Activated T-cell treated with anti-CD3 and anti-CD28 coated beads, Interleukin-2, amount 50 U/mL, for 72 hours (primary cell): ENCODE results near the gene P4HA2. TPM values are rescaled to one million over a fixed set of nuclear protein-coding genes. Genes with fewer than 3 reads are reported as not detected.
A peak's percentile ranks its signal among the peaks of the same experiment; 100 is the strongest.

Experiments
- ATAC-seq, 2 donors: fragments of 150-1000 bp; cut with Tn5 transposase; replicated peaks in 1 of 2; 2 replicates each; pipeline ENCODE4 v1.10.0; 2021; ENCODE audit warnings: moderate library complexity in 2 of 2, mild to moderate bottlenecking in 1 of 2
- DNase-seq, 2 donors: peaks; one replicate each; pipeline ENCODE4 v3.0.0; 2021 to 2022; ENCODE audit warnings: mixed read lengths in 1 of 2
- H3K27ac Mint-ChIP-seq: one replicate; pipeline ENCODE4 v1.8.0; 2022; ENCODE audit warnings: mild to moderate bottlenecking, moderate library complexity, mixed read lengths
- H3K27me3 Mint-ChIP-seq: one replicate; pipeline ENCODE4 v1.8.0; 2022; ENCODE audit warnings: low read depth, mixed read lengths
- H3K36me3 Mint-ChIP-seq, 2 donors: one replicate each; pipeline ENCODE4 v1.8.0; 2022; ENCODE audit warnings: mixed read lengths in 2 of 2, mild to moderate bottlenecking in 1 of 2; ENCODE audit not compliant: insufficient read depth in 2 of 2
- H3K4me1 Mint-ChIP-seq: one replicate; pipeline ENCODE4 v1.8.0; 2022; ENCODE audit warnings: low read depth, mixed read lengths
- H3K4me3 Mint-ChIP-seq, 2 donors: one replicate each; pipeline ENCODE4 v1.8.0; 2022; ENCODE audit warnings: mild to moderate bottlenecking in 2 of 2, mixed read lengths in 2 of 2, moderate library complexity in 2 of 2
- H3K9me3 Mint-ChIP-seq, 2 donors: one replicate each; pipeline ENCODE4 v1.8.0; 2022; ENCODE audit warnings: mixed read lengths in 2 of 2
- total RNA-seq, 2 donors: library from RNA; stranded (reverse); gene quantifications; one replicate each; pipeline ENCODE4 v1.2.3, GENCODE V29; 2022

P4HA2 gene
- total RNA-seq, 2 donors from 2014 or later = 3.2 to 5.9 TPM

- Mint-ChIP-seq H3K9me3 (no peaks in the 10 kb centered on the region), H3K4me1 (no peaks in the 10 kb centered on the region), H3K27ac (no peak overlapping the region), H3K4me3 (no peak overlapping the region), H3K27me3 (peaks cover 5% of the 10 kb centered on the region), H3K36me3 (no peaks in the 10 kb centered on the region)
- DNase-seq (no peak), ATAC-seq (no peak)
These were observed 20.9 kb downstream of the P4HA2 start for GRCh38 chr5:132206782-132207181.

GRCh38 chr5:132205385-132206125, 22.1 kb downstream of the P4HA2 start:
- DNase-seq = no peak
- H3K4me1 Mint-ChIP-seq = no peaks in the 10 kb centered on the region
- peaks cover 5% of the 10 kb centered on the region for H3K27me3 Mint-ChIP-seq
- no peak overlapping the region for H3K27ac Mint-ChIP-seq
- ATAC-seq = no peak
- no peak overlapping the region for H3K4me3 Mint-ChIP-seq
- no peaks in the 10 kb centered on the region for H3K9me3 Mint-ChIP-seq
- no peaks in the 10 kb centered on the region for H3K36me3 Mint-ChIP-seq

DNA sequence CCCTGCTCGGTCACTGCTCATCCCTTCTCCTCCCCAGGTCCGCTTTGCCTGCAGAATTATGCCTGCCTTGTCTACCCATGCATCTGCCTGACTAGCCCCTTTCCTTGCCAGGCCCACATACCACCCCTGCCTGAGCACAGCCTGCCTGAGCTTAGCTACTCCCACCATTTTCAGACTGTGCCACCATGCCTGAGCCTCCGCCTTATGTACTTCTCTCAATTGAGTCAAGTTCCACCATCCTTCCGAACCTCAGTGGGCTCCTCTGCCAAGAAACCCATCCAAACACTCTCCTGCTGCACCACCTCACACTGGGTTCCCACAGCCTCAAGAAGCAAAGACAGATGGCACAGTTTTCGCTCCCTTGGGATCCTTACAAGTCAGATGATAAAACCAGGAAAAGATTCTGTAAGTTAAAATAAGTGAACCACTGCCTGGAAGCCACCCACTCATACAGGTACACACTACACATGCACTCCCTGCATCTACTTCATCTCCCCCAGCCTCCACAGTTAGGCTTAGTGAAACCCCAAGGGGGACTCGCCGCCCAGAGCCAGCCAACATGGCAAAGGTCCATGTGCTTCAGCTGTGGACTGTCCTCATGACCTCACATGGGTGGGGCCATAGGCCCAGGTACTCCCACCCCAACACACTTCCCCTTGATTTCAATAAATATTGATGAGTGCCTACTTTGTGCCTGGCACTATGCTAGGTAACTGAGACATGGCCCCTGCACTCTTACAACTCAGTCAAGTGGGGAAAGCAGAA, 23.1 kb downstream of the P4HA2 start:
- no peaks in the 10 kb centered on the region for H3K36me3 Mint-ChIP-seq
- no peaks in the 10 kb centered on the region for H3K9me3 Mint-ChIP-seq
- peaks cover 5% of the 10 kb centered on the region for H3K27me3 Mint-ChIP-seq
- DNase-seq (no peak), ATAC-seq (no peak)
- no peaks in the 10 kb centered on the region for H3K4me1 Mint-ChIP-seq
- no peak overlapping the region for H3K4me3 Mint-ChIP-seq
- H3K27ac Mint-ChIP-seq = no peak overlapping the region

- no peak overlapping the region for H3K27ac Mint-ChIP-seq
These were observed 23.7 kb downstream of the P4HA2 start for GRCh38 chr5:132203916-132204315.

DNA sequence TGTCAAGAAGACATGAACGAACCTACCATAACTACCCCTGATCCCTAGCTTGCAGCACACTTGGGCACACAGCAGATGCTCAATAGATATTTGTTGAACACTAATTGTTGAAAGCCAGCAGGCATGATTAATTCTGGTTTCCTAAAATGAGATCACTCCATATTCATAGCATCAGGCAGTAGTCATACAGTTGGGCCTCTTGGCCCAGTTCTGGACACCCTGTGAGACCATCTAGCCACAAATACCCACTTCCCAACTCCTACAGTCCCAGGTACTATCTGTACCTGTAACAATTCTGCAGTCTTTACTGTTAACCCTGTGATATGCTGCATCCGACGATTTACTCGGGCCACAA, 24.2 kb downstream of the P4HA2 start:
- Mint-ChIP-seq H3K27ac (no peak overlapping the region), H3K4me1 (no peaks in the 10 kb centered on the region), H3K36me3 (no peaks in the 10 kb centered on the region), H3K4me3 (no peak overlapping the region), H3K27me3 (peaks cover 5% of the 10 kb centered on the region), H3K9me3 (no peaks in the 10 kb centered on the region)
- ATAC-seq (peak in 1 of 2 donors; percentile 32), DNase-seq (no peak)

More at GRCh38 chr5:132203916-132204315, 23.7 kb downstream of the P4HA2 start:
- Mint-ChIP-seq H3K9me3 (no peaks in the 10 kb centered on the region), H3K4me3 (no peak overlapping the region), H3K4me1 (no peaks in the 10 kb centered on the region), H3K36me3 (no peaks in the 10 kb centered on the region), H3K27me3 (peaks cover 5% of the 10 kb centered on the region)
- ATAC-seq = no peak
- DNase-seq = no peak

DNA sequence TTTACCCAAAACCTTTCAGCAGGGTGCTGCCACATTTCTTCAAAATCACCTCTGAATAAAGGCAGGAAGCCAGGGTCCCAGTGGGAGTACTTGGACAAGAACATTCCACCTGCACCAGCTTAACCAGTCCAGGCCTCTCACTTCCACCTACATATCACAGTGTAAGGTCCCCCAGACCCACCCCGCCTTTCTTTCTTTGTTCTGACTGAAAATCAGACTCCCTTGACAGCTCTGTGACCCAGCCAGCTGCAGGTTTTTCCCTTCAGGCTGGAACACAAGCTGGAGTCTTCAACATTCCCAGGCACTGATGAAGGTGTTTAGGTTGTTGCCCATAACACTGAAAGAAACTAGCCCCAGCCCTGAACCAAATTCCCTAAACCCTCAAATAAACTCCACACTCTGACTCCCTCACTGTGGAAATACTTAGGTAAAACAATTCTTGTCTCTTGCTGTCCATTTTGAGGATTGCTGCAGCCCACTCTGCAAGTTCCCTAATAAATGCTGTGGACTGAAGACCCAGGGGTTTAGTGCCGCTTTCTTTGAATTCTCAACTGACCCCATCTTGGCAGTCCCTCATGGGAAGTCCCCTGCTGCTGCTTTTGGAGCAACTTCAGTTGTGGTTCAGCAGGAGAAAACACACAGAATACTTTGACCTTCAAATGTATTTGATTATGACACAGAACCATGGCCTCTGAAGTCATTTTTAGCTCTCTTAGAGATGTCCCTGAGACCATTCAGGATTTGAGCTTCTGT, 24.8 kb downstream of the P4HA2 start:
- Mint-ChIP-seq H3K27me3 (peaks cover 5% of the 10 kb centered on the region), H3K27ac (no peak overlapping the region), H3K36me3 (no peaks in the 10 kb centered on the region), H3K4me1 (no peaks in the 10 kb centered on the region), H3K9me3 (no peaks in the 10 kb centered on the region), H3K4me3 (no peak overlapping the region)
- DNase-seq (no peak), ATAC-seq (no peak)

GRCh38 chr5:132199116-132199680, 28.5 kb downstream of the P4HA2 start:
- ATAC-seq (no peak), DNase-seq (no peak)
- Mint-ChIP-seq H3K27me3 (peaks cover 5% of the 10 kb centered on the region), H3K27ac (no peak overlapping the region), H3K36me3 (no peaks in the 10 kb centered on the region), H3K4me3 (no peak overlapping the region), H3K4me1 (no peaks in the 10 kb centered on the region), H3K9me3 (no peaks in the 10 kb centered on the region)

GRCh38 chr5:132198571-132198970, 29.1 kb downstream of the P4HA2 start:
- H3K36me3 Mint-ChIP-seq = no peaks in the 10 kb centered on the region
- DNase-seq = no peak

DNA sequence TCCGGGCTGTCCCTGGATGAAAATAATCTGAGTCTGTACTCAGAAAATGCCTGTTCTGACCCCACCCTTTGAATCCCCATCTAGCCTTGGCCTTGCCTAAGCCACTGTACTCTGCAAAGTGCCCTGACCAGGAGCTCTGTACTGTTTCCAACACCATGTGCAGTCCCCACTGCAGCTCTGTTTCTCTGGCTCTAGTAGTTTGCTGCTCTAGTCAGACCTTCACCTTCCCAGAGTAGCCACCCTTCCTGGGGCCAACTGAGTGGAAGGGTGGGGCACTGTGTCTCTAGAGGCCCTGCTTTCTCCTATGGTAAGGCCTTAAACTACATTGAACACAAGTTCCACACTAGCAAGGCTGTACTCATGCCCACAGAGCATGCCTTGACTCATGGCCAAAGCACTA, 31.9 kb downstream of the P4HA2 start:
- Mint-ChIP-seq H3K36me3 (no peaks in the 10 kb centered on the region), H3K9me3 (no peaks in the 10 kb centered on the region), H3K27me3 (no peaks in the 10 kb centered on the region), H3K4me3 (no peak overlapping the region), H3K27ac (no peak overlapping the region), H3K4me1 (no peaks in the 10 kb centered on the region)
- DNase-seq (no peak), ATAC-seq (no peak)

More at GRCh38 chr5:132198571-132198970, 29.1 kb downstream of the P4HA2 start:
- Mint-ChIP-seq H3K4me1 (no peaks in the 10 kb centered on the region), H3K4me3 (no peak overlapping the region), H3K27me3 (peaks cover 5% of the 10 kb centered on the region), H3K9me3 (no peaks in the 10 kb centered on the region), H3K27ac (no peak overlapping the region)
- ATAC-seq = no peak

DNA sequence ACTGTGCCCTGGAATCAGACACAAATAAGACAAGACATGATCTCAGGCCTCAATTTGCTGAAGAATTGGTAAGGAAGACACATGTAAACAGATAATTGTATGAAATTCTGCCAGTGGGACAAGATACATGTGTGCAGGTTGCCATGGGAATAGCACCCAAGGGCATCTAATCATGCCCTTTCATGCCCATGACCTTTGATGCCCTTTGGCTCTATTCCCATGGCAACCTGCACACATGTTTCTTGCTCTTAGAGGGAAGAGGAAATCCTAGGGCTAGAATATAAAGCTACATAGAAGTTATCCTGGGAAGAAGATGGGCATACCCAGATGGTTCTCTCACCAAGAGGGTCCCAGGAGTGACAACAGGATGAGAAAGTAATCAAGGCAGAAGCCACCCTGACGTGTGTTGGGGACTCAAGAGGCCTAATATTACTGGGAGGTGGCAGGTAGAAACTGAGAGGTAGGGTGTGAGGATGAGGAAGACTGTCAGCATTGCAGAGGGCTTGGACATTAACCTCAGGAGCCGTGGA, 34.4 kb downstream of the P4HA2 start:
- Mint-ChIP-seq H3K36me3 (no peaks in the 10 kb centered on the region), H3K4me3 (no peak overlapping the region), H3K4me1 (peaks cover 14% of the 10 kb centered on the region), H3K9me3 (no peaks in the 10 kb centered on the region), H3K27me3 (peaks cover 14% of the 10 kb centered on the region), H3K27ac (no peak overlapping the region)
- DNase-seq (no peak), ATAC-seq (no peak)

DNA sequence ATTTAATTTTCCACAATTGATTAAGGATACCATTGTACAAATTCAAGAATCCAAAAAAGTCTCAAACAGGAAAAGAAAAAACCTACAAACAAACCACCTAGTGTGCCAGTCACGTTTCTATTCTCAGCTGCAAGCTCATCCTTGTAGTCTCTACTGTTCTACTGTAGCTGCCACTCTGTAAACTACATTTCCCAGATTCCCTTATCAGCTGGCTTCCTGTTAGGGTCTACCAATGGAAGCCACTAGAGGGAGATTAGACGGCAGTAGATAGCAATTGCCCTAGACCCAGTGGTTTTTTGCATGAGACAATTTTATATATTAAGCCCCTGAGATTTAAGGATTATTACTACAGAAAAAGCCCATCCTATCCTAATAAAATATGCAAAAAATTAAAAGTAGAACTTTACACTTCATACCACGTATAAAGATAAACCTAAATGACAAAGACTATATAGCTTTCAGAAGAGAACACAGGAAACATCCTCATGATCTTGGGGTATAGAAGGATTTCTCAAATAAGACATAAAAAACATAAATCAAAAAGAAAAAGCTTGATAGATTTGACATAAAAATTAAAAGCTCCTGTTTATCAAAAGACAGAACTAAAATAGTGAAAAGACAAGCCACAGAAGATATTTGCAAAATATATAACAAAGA, 37.4 kb downstream of the P4HA2 start:
- ATAC-seq = peak; percentile 77 to 85
- no peak overlapping the region for H3K4me3 Mint-ChIP-seq
- H3K27ac Mint-ChIP-seq = no peak overlapping the region
- peaks cover 14% of the 10 kb centered on the region for H3K27me3 Mint-ChIP-seq
- H3K9me3 Mint-ChIP-seq = no peaks in the 10 kb centered on the region
- DNase-seq = no peak
- H3K4me1 Mint-ChIP-seq = peaks cover 14% of the 10 kb centered on the region
- no peaks in the 10 kb centered on the region for H3K36me3 Mint-ChIP-seq

GRCh38 chr5:132184588-132184987, 43.1 kb downstream of the P4HA2 start:
- DNase-seq (no peak), ATAC-seq (no peak)
- H3K27me3 Mint-ChIP-seq = peaks cover 13% of the 10 kb centered on the region
- H3K9me3 Mint-ChIP-seq = peaks cover 2% of the 10 kb centered on the region in 2 donors
- no peak overlapping the region for H3K27ac Mint-ChIP-seq
- H3K4me1 Mint-ChIP-seq = peaks cover 18% of the 10 kb centered on the region
- H3K4me3 Mint-ChIP-seq = no peak overlapping the region
- H3K36me3 Mint-ChIP-seq = peaks cover 2 to 3% of the 10 kb centered on the region in 2 donors
